ENCODE measurements around the gene DCXR. TPM values are rescaled to one million over a fixed set of nuclear protein-coding genes. Genes with fewer than 3 reads are reported as not detected.
A peak's percentile ranks its signal among the peaks of the same experiment; 100 is the strongest.

Gene DCXR
- total and polyA plus RNA-seq, 2 of the 13 experiments (the other 11 are each of a cell fraction or from before 2014, with no cell fraction given), result 287 to 311 TPM

DNA sequence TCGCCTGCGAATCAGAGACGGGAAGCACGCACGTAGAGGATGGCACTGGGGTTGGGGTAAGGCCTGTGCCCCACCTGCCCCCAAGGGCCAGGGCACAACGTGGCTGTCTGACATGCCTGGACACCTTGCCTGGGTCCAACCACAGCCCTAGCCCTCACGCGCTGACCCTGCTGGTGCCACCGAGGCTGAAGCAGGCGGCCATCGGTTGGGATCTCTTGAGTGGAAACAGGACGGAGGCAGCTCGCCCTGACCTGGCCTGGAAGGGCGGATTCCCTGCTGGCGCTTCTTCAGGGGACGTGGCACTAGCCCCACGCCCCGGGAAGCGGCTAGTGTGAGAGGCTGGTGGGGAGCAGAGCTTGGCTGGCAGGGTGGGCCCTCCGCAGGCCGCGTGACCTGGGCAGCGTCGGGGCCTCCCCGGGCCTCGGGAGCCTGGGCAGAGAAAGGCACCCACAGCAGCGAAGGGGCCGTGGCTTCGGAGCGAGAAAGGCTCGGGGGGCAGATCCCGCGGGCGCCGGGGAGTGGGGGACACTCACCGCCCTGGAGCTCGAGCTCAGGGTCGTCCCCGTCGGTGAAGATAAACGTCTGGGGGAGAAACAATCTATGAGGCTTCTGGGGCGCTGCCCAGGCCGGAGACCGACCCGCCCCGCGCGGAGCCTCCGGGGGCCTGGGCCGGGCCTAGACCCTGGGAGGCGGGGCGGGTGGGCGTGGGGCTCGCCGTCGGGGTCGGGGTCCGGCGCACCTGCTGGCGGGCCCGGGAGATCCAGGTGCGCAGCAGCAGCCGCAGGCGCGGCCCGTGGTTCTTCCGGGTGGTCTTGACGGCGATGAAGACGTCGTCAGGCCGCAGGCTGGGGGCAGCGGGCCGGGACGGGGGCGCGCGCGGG, 13.5 kb upstream of the DCXR start (continued):
- TF ChIP-seq, protein P1, sequence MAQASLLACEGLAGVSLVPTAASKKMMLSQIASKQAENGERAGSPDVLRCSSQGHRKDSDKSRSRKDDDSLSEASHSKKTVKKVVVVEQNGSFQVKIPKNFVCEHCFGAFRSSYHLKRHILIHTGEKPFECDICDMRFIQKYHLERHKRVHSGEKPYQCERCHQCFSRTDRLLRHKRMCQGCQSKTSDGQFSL (CRISPR knock-in tag; IDR thresholded peaks at IDR 0.05), result 0 out of 2 replicates have a peak, but pooled peaks have one; percentile 28
- TF ChIP-seq ZNF274 (CRISPR knock-in tag; IDR thresholded peaks at IDR 0.05), result peak; percentile 47; the same call in 1 of the 2 replicates
- peak; percentile 49; the same call in 1 of the 2 replicates for TF ChIP-seq ZNF678 (CRISPR knock-in tag; IDR thresholded peaks at IDR 0.05)
- no peak for TF ChIP-seq ZNF780A (CRISPR knock-in tag; IDR thresholded peaks at IDR 0.05)
- TF ChIP-seq ZNF547 (CRISPR knock-in tag; IDR thresholded peaks at IDR 0.05), result peak; percentile 51; the same call in 1 of the 2 replicates
- TF ChIP-seq BCL3 (CRISPR knock-in tag; IDR thresholded peaks at IDR 0.05), result peak; percentile 75; the same call in 1 of the 2 replicates
- TF ChIP-seq ZFP91 (CRISPR knock-in tag; IDR thresholded peaks at IDR 0.05; ENCODE audit: borderline replicate concordance), result peak; percentile 80
- no peak for TF ChIP-seq ZC3H4 (CRISPR knock-in tag; IDR thresholded peaks at IDR 0.05; ENCODE audit: borderline replicate concordance)
- TF ChIP-seq DMAP1 (CRISPR knock-in tag; IDR thresholded peaks at IDR 0.05), result peak; percentile 67; the same call in 1 of the 2 replicates
- TF ChIP-seq TERF1 (CRISPR knock-in tag; IDR thresholded peaks at IDR 0.05), result 0 out of 2 replicates have a peak, but pooled peaks have one; percentile 53
- TF ChIP-seq, protein P2, sequence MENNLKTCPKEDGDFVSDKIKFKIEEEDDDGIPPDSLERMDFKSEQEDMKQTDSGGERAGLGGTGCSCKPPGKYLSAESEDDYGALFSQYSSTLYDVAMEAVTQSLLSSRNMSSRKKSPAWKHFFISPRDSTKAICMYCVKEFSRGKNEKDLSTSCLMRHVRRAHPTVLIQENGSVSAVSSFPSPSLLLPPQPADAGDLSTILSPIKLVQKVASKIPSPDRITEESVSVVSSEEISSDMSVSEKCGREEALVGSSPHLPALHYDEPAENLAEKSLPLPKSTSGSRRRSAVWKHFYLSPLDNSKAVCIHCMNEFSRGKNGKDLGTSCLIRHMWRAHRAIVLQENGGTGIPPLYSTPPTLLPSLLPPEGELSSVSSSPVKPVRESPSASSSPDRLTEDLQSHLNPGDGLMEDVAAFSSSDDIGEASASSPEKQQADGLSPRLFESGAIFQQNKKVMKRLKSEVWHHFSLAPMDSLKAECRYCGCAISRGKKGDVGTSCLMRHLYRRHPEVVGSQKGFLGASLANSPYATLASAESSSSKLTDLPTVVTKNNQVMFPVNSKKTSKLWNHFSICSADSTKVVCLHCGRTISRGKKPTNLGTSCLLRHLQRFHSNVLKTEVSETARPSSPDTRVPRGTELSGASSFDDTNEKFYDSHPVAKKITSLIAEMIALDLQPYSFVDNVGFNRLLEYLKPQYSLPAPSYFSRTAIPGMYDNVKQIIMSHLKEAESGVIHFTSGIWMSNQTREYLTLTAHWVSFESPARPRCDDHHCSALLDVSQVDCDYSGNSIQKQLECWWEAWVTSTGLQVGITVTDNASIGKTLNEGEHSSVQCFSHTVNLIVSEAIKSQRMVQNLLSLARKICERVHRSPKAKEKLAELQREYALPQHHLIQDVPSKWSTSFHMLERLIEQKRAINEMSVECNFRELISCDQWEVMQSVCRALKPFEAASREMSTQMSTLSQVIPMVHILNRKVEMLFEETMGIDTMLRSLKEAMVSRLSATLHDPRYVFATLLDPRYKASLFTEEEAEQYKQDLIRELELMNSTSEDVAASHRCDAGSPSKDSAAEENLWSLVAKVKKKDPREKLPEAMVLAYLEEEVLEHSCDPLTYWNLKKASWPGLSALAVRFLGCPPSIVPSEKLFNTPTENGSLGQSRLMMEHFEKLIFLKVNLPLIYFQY (CRISPR knock-in tag; IDR thresholded peaks at IDR 0.05; ENCODE audit: borderline replicate concordance), result no peak
- TF ChIP-seq, protein P3, sequence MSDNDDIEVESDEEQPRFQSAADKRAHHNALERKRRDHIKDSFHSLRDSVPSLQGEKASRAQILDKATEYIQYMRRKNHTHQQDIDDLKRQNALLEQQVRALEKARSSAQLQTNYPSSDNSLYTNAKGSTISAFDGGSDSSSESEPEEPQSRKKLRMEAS (IDR thresholded peaks at IDR 0.05), result peak; percentile 46
- TF ChIP-seq, protein P4, sequence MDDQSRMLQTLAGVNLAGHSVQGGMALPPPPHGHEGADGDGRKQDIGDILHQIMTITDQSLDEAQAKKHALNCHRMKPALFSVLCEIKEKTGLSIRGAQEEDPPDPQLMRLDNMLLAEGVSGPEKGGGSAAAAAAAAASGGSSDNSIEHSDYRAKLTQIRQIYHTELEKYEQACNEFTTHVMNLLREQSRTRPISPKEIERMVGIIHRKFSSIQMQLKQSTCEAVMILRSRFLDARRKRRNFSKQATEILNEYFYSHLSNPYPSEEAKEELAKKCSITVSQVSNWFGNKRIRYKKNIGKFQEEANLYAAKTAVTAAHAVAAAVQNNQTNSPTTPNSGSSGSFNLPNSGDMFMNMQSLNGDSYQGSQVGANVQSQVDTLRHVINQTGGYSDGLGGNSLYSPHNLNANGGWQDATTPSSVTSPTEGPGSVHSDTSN (CRISPR knock-in tag; IDR thresholded peaks at IDR 0.05; ENCODE audit: borderline replicate concordance), result no peak
- peak; percentile 36; the same call in 1 of the 2 replicates for TF ChIP-seq POGK (CRISPR knock-in tag; conservative IDR thresholded peaks at IDR 0.05)
- no peak for TF ChIP-seq TCF7 (IDR thresholded peaks at IDR 0.05; ENCODE audit: low read depth)
